Activated naive CD4-positive, alpha-beta T cell treated with anti-CD3 and anti-CD28 coated beads, Interleukin-2, amount 50 U/mL, for 72 hours (primary cell): ENCODE results near the gene TUT1. TPM values are rescaled to one million over a fixed set of nuclear protein-coding genes. Genes with fewer than 3 reads are reported as not detected.
A peak's percentile ranks its signal among the peaks of the same experiment; 100 is the strongest.

ENCODE experiments used
- ATAC-seq, 2 donors: fragments of 150-1000 bp; cut with Tn5 transposase; 2 replicates each; pipeline ENCODE4 v1.10.0; 2021; ENCODE audit warnings: mild to moderate bottlenecking in 2 of 2, moderate library complexity in 2 of 2
- DNase-seq, 2 donors: peaks; one replicate each; pipeline ENCODE4 v3.0.0; 2021 to 2022; ENCODE audit warnings: low spot score in 2 of 2
- H3K27ac Mint-ChIP-seq, 2 donors: one replicate each; pipeline ENCODE4 v1.8.0; 2022; ENCODE audit warnings: mild to moderate bottlenecking in 2 of 2, mixed read lengths in 2 of 2
- H3K36me3 Mint-ChIP-seq, 2 donors: one replicate each; pipeline ENCODE4 v1.8.0; 2022; ENCODE audit warnings: mixed read lengths in 2 of 2
- H3K9me3 Mint-ChIP-seq, 2 donors: one replicate each; pipeline ENCODE4 v1.8.0; 2022; ENCODE audit warnings: mixed read lengths in 2 of 2
- total RNA-seq, 2 donors: library from RNA; stranded (reverse); gene quantifications; one replicate each; pipeline ENCODE4 v1.2.3, GENCODE V29; 2022

Gene TUT1
- total RNA-seq, 2 donors from 2014 or later: 31.8 to 34.9 TPM

- peaks cover 20% of the 10 kb centered on the region in 2 donors for H3K36me3 Mint-ChIP-seq
- no peaks in the 10 kb centered on the region for H3K9me3 Mint-ChIP-seq
- peak overlapping the region; percentile 4 to 53 for H3K27ac Mint-ChIP-seq
- ATAC-seq (no peak), DNase-seq (no peak)
Observed at GRCh38 chr11:62608776-62609175, 17.5 kb upstream of the TUT1 start.

- ATAC-seq (no peak), DNase-seq (no peak)
- Mint-ChIP-seq H3K27ac (peak overlapping the region in 1 of 2 donors; percentile 18), H3K36me3 (peaks cover 28 to 31% of the 10 kb centered on the region in 2 donors), H3K9me3 (no peaks in the 10 kb centered on the region)
Observed at GRCh38 chr11:62607714-62608113, 16.4 kb upstream of the TUT1 start.

- Mint-ChIP-seq H3K36me3 (peaks cover 27 to 32% of the 10 kb centered on the region in 2 donors), H3K27ac (peak overlapping the region in 1 of 2 donors; percentile 55), H3K9me3 (no peaks in the 10 kb centered on the region)
- DNase-seq: no peak
- ATAC-seq: no peak
Observed at GRCh38 chr11:62605902-62606301, 14.6 kb upstream of the TUT1 start.

GRCh38 chr11:62605467-62605866 lies 14.1 kb upstream of the TUT1 start:
- H3K36me3 Mint-ChIP-seq: peaks cover 28 to 32% of the 10 kb centered on the region in 2 donors
- H3K27ac Mint-ChIP-seq: peak overlapping the region in 1 of 2 donors; percentile 28
- DNase-seq (no peak), ATAC-seq (no peak)
- no peaks in the 10 kb centered on the region for H3K9me3 Mint-ChIP-seq

- H3K27ac Mint-ChIP-seq: peak overlapping the region in 1 of 2 donors; percentile 28
- no peak for DNase-seq
- ATAC-seq: no peak
- no peaks in the 10 kb centered on the region for H3K9me3 Mint-ChIP-seq
- H3K36me3 Mint-ChIP-seq: peaks cover 31 to 36% of the 10 kb centered on the region in 2 donors
Observed at GRCh38 chr11:62604460-62605120, 13.3 kb upstream of the TUT1 start.

GRCh38 chr11:62603776-62604299 lies 12.5 kb upstream of the TUT1 start:
- DNase-seq (no peak), ATAC-seq (no peak)
- Mint-ChIP-seq H3K9me3 (no peaks in the 10 kb centered on the region), H3K27ac (peak overlapping the region in 1 of 2 donors; percentile 22), H3K36me3 (peaks cover 39 to 43% of the 10 kb centered on the region in 2 donors)

GRCh38 chr11:62603072-62603408 lies 11.7 kb upstream of the TUT1 start:
- Mint-ChIP-seq H3K9me3 (no peaks in the 10 kb centered on the region), H3K27ac (peak overlapping the region; percentile 22 to 80), H3K36me3 (peaks cover 47 to 51% of the 10 kb centered on the region in 2 donors)
- DNase-seq (no peak), ATAC-seq (no peak)

GRCh38 chr11:62602141-62603071 lies 11.1 kb upstream of the TUT1 start:
- Mint-ChIP-seq H3K27ac (peak overlapping the region; percentile 87 to 99), H3K36me3 (peaks cover 53 to 57% of the 10 kb centered on the region in 2 donors), H3K9me3 (no peaks in the 10 kb centered on the region)
- DNase-seq (no peak), ATAC-seq (peak in 1 of 2 donors; percentile 0)

GRCh38 chr11:62601372-62602140 lies 10.2 kb upstream of the TUT1 start, which contains the start of gene MTA2:
MTA2 (minus strand) TSS chr11:62601865; CDS start chr11:62601450, 415 bp downstream.
- ATAC-seq (peak; percentile 75 to 85), DNase-seq (peak; percentile 99 to 100)
- no peaks in the 10 kb centered on the region for H3K9me3 Mint-ChIP-seq
- peaks cover 58 to 62% of the 10 kb centered on the region in 2 donors for H3K36me3 Mint-ChIP-seq
- peak within 1 kb of the TSS; percentile 87 to 99 for H3K27ac Mint-ChIP-seq

GRCh38 chr11:62601122-62601371 lies 9.7 kb upstream of the TUT1 start:
- peaks cover 60 to 62% of the 10 kb centered on the region in 2 donors for H3K36me3 Mint-ChIP-seq
- H3K9me3 Mint-ChIP-seq: no peaks in the 10 kb centered on the region
- ATAC-seq (peak; percentile 9 to 17), DNase-seq (peak; percentile 48 to 64)
- H3K27ac Mint-ChIP-seq: peak overlapping the region; percentile 87 to 97

GRCh38 chr11:62600367-62601121 lies 9.2 kb upstream of the TUT1 start:
- Mint-ChIP-seq H3K27ac (peak overlapping the region; percentile 87 to 97), H3K9me3 (no peaks in the 10 kb centered on the region), H3K36me3 (peaks cover 62 to 65% of the 10 kb centered on the region in 2 donors)
- ATAC-seq: peak in 1 of 2 donors; percentile 8
- DNase-seq: no peak

- peak overlapping the region; percentile 87 to 97 for H3K27ac Mint-ChIP-seq
- DNase-seq: peak in 1 of 2 donors; percentile 66
- H3K9me3 Mint-ChIP-seq: no peaks in the 10 kb centered on the region
- peak in 1 of 2 donors; percentile 15 for ATAC-seq
- H3K36me3 Mint-ChIP-seq: peaks cover 62 to 69% of the 10 kb centered on the region in 2 donors
Observed at GRCh38 chr11:62599901-62600300, 8.6 kb upstream of the TUT1 start.

- peak; percentile 70 to 82 for ATAC-seq
- peaks cover 67 to 75% of the 10 kb centered on the region in 2 donors for H3K36me3 Mint-ChIP-seq
- H3K27ac Mint-ChIP-seq: peak overlapping the region; percentile 87 to 97
- peak; percentile 90 to 95 for DNase-seq
- H3K9me3 Mint-ChIP-seq: no peaks in the 10 kb centered on the region
Observed at GRCh38 chr11:62599069-62599696, 7.9 kb upstream of the TUT1 start.

- DNase-seq (no peak), ATAC-seq (no peak)
- Mint-ChIP-seq H3K27ac (peak overlapping the region; percentile 8 to 99), H3K9me3 (no peaks in the 10 kb centered on the region), H3K36me3 (peaks cover 61 to 63% of the 10 kb centered on the region in 2 donors)
Observed at GRCh38 chr11:62595124-62595523, 3.8 kb upstream of the TUT1 start.

GRCh38 chr11:62593434-62594044 lies 2.2 kb upstream of the TUT1 start:
- Mint-ChIP-seq H3K36me3 (peaks cover 45 to 47% of the 10 kb centered on the region in 2 donors), H3K27ac (peak overlapping the region; percentile 95 to 99), H3K9me3 (no peaks in the 10 kb centered on the region)
- DNase-seq: peak; percentile 71 to 76
- ATAC-seq: peak; percentile 9 to 28
